GM10248 (cell line): ENCODE measurements around the gene TBX1.

Experiments used
- CTCF ChIA-PET: fragments of 300-600 bp; sonication (Branson Sonifier 250); formaldehyde crosslinking; extraction: SDS; loops from one replicate; lab custom pipeline; 2021; ENCODE audit warnings: antibody characterized with exemption; lab: Yijun Ruan, JAX
- POLR2A ChIA-PET: fragments of 350-650 bp; sonication (Branson Sonifier 250); formaldehyde crosslinking; extraction: SDS; loops from one replicate; lab custom pipeline; 2020; ENCODE audit warnings: antibody characterized with exemption; lab: Yijun Ruan, JAX
- DNase-seq: peaks from one replicate; pipeline ENCODE4 v3.0.0; 2012; ENCODE audit errors: extremely low spot score
- CTCF ChIP-seq: IDR thresholded peaks from 2 replicates; pipeline ENCODE4 v1.5.1; 2012; ENCODE audit warnings: mild to moderate bottlenecking, low read depth; ENCODE audit errors: extremely low read depth, missing control alignments, control extremely low read depth

The TBX1 gene

GRCh38 chr22:19748139-19748538, 12.4 kb upstream of the TBX1 start:
- no peak for DNase-seq
- TF ChIP-seq CTCF = no peak
- CTCF ChIA-PET = interaction anchor here (1.3 to 3.5 kb wide), 3 partner anchors 10 to 17 kb away, joined by 4 to 14 read pairs (median 5); no protein-coding TSS in a partner anchor
- POLR2A ChIA-PET = no interaction called here

DNA sequence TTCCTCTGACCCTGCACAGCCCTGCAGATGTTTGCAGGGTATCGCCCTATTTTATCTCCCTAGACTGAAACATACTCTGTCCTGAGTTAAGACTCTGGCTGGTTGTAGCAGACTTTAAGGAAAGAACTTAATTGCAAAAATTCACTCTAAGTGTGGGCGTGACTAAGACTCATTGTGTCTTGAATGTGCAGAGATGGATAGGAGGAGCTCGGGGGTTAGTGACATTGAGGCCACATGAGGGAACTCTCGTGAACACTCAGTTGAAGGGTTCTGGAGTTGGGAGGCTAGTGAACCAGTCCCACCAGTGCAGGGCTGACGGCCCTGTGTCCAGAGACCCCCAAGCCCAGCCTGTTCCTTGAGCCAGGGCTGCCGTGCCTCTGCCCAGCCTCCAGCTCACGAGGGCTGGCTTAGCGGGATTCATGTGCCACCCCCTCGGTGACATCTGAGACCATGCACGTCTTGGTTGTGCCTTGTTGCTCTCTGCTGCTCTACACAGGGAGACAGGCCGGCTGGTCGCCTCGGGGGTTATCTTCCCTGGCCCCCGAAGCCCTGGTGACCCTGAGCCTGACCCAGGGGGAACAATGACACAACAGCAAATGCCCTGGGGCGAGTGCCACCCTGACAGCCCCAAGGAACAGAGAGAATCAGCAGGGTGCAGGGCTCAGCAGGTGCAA, 11.4 kb upstream of the TBX1 start:
- TF ChIP-seq CTCF = no peak
- ChIA-PET CTCF (interaction anchor here (1.3 to 1.8 kb wide), 3 partner anchors 9 to 161 kb away, joined by 4 to 5 read pairs (median 5); no protein-coding TSS in a partner anchor), POLR2A (no interaction called here)
- no peak for DNase-seq

DNA sequence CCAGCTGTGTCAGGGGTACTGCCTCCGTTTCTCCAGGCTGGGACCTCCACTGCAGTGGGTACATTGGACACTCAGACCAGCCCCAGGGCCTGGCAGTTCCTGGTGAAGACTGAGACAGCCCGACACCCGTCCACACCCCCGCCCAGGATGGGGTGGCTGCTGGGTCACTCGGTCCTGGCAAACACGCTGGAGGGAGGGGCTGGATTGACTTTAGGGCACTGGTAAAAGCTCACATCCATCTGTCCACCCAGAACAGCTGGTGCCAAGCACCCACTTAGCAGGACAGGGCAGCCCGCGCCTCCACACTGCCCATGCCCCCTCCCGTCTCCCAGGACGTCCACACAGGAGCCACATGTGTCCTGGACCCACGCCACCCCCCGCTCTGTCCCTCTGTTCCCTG, 10.7 kb upstream of the TBX1 start:
- CTCF ChIA-PET = interaction anchor here (1.5 kb wide), 1 partner anchor 160 kb away, joined by 5 read pairs; no protein-coding TSS in a partner anchor
- no peak for TF ChIP-seq CTCF
- DNase-seq = no peak
- POLR2A ChIA-PET = no interaction called here

GRCh38 chr22:19750507-19751490, 9.8 kb upstream of the TBX1 start:
- POLR2A ChIA-PET = no interaction called here

DNA sequence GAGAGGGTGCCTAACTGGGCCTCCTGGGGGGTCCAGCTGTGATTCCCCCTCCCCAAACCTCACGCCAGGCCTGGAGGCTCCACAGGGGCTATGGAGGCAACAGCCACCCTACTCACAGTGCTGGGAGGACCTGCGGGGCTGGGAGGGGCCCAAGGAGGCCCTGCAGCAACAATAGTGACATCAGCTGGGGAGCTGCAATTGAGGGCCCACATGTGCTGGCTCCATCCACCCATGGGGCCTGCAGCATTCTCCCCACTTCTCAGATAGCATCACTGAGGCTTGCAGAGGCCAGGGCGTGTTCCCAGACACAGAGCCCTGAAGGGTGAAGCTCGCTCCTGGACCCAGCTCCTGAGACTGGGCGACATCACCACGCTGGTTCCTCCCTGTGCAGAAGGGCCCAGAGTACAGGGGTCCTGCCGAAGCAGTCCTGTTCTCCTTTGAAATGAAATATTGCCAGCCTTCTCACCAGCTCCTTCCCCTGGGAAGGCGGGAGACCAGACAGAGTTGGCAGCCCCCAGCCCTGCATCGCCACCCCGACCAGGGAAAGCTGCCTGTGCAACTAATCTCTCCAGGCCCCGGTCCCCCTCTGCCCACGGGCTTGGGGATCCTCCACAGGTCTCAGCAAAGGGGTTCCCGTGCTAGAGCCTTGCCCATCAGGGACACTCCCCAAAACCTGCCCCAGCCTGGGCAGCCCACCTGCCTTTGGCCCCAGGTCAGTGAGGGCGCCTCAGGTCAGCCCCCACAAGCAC, 8.9 kb upstream of the TBX1 start:
- CTCF ChIA-PET = interaction anchor here (1.6 to 4.2 kb wide), 2 partner anchors 21 to 159 kb away, joined by 5 to 25 read pairs; no protein-coding TSS in a partner anchor
- DNase-seq = no peak
- POLR2A ChIA-PET = no interaction called here
- no peak for TF ChIP-seq CTCF

More at GRCh38 chr22:19750507-19751490, 9.8 kb upstream of the TBX1 start:
- no peak for DNase-seq
- TF ChIP-seq CTCF = no peak
- CTCF ChIA-PET = interaction anchor here (1.5 to 4.2 kb wide), 3 partner anchors 20 to 160 kb away, joined by 5 to 25 read pairs (median 5); no protein-coding TSS in a partner anchor
